Measurements from ENCODE around the gene FHIT.

Gene FHIT

GRCh38 chr3:60575718-60576272, 675.5 kb downstream of the FHIT start:
- TF ChIP-seq CTCF (IDR thresholded peaks at IDR 0.05; ENCODE audit: low read depth, low read length): no peak
- H3K4me3 ChIP-seq (replicated peaks in 1 of 2; ENCODE audit: low read depth in 2 of 2, low read length in 2 of 2): no peak overlapping the region
- no peak for DNase-seq (ENCODE audit: low read depth in 2 of 2)

- no peak for DNase-seq (ENCODE audit: low read depth in 2 of 2)
- TF ChIP-seq CTCF (IDR thresholded peaks at IDR 0.05; ENCODE audit: low read depth, low read length): no peak
- no peak overlapping the region for H3K4me3 ChIP-seq (replicated peaks in 1 of 2; ENCODE audit: low read depth in 2 of 2, low read length in 2 of 2)
Observed at GRCh38 chr3:60574046-60574769, 677.0 kb downstream of the FHIT start.

DNA sequence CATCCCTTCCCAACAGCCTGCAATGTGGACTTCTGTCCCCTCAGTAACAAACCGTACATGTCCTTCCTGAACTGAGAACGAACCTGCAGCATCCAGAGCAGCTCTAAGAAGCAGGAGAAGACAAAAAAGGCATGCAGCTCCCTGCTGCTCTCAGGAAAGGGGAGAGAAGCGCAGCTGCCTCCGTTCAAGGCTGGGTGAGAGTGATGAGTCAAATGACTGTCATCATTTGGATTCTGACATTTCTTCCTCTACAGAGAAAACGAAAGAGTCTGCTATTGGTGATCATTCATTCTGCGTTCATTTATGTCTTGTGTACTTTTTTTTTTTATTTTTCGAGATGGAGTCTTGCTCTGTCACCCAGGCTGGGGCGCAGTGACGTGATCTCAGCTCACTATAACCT, 677.8 kb downstream of the FHIT start:
- peak in 1 of 2 donors; percentile 50 for DNase-seq (ENCODE audit: low read depth in 2 of 2)

GRCh38 chr3:60571511-60571910, 679.7 kb downstream of the FHIT start:
- no peak overlapping the region for H3K4me3 ChIP-seq (replicated peaks in 1 of 2; ENCODE audit: low read depth in 2 of 2, low read length in 2 of 2)
- no peak for TF ChIP-seq CTCF (IDR thresholded peaks at IDR 0.05; ENCODE audit: low read depth, low read length)
- no peak for DNase-seq (ENCODE audit: low read depth in 2 of 2)

More for the DNA sequence above, 677.8 kb downstream of the FHIT start:
- no peak overlapping the region for H3K4me3 ChIP-seq (replicated peaks in 1 of 2; ENCODE audit: low read depth in 2 of 2, low read length in 2 of 2)
- no peak for TF ChIP-seq CTCF (IDR thresholded peaks at IDR 0.05; ENCODE audit: low read depth, low read length)

- H3K4me3 ChIP-seq (replicated peaks in 1 of 2; ENCODE audit: low read depth in 2 of 2, low read length in 2 of 2): no peak overlapping the region
- no peak for TF ChIP-seq CTCF (IDR thresholded peaks at IDR 0.05; ENCODE audit: low read depth, low read length)
Observed at GRCh38 chr3:60557122-60557521, 694.1 kb downstream of the FHIT start.

GRCh38 chr3:60555686-60556354, 695.4 kb downstream of the FHIT start:
- no peak overlapping the region for H3K4me3 ChIP-seq (replicated peaks in 1 of 2; ENCODE audit: low read depth in 2 of 2, low read length in 2 of 2)
- no peak for TF ChIP-seq CTCF (IDR thresholded peaks at IDR 0.05; ENCODE audit: low read depth, low read length)
- peak in 1 of 2 donors; percentile 48 for DNase-seq (ENCODE audit: low read depth in 2 of 2)

More at GRCh38 chr3:60557122-60557521, 694.1 kb downstream of the FHIT start:
- DNase-seq (ENCODE audit: low read depth in 2 of 2): no peak

All from cardiac fibroblast (primary cell).